H9 (cell line): ENCODE results near the gene MVD. TPM values are rescaled to one million over a fixed set of nuclear protein-coding genes. Genes with fewer than 3 reads are reported as not detected.

Source experiments
- DNase-seq: peaks from one replicate; pipeline ENCODE4 v3.0.0-alpha.2; 2017
- H2AFZ ChIP-seq: one replicate; pipeline ENCODE4 v1.6.1; 2013; ENCODE audit warnings: mild to moderate bottlenecking, low read length, control low read depth, moderate library complexity
- H2AK5ac ChIP-seq: 2 replicates; pipeline ENCODE4 v1.6.1; 2013; ENCODE audit warnings: low read length, control low read depth, mixed read lengths; ENCODE audit not compliant: insufficient read length
- H2BK120ac ChIP-seq: one replicate; pipeline ENCODE4 v1.6.1; 2013; ENCODE audit warnings: low read depth, mild to moderate bottlenecking, low read length, control low read depth, inconsistent platforms; ENCODE audit not compliant: poor library complexity, severe bottlenecking
- H2BK12ac ChIP-seq: 2 replicates; pipeline ENCODE4 v1.6.1; 2013; ENCODE audit warnings: low read length, control low read depth, mixed read lengths, low read depth; ENCODE audit not compliant: insufficient read length
- H2BK15ac ChIP-seq: 2 replicates; pipeline ENCODE4 v1.6.1; 2013; ENCODE audit warnings: low read depth, low read length, control low read depth
- H2BK20ac ChIP-seq: one replicate; pipeline ENCODE4 v1.6.1; 2013; ENCODE audit warnings: low read depth, mild to moderate bottlenecking, low read length, control low read depth, inconsistent platforms; ENCODE audit not compliant: poor library complexity, severe bottlenecking
- H2BK5ac ChIP-seq: 2 replicates; pipeline ENCODE4 v1.6.1; 2013; ENCODE audit warnings: low read length, control low read depth, mixed read lengths; ENCODE audit not compliant: insufficient read length
- H3K14ac ChIP-seq: 2 replicates; pipeline ENCODE4 v1.6.1; 2013; ENCODE audit warnings: low read length, control low read depth; ENCODE audit not compliant: insufficient read depth
- H3K18ac ChIP-seq: 2 replicates; pipeline ENCODE4 v1.6.1; 2013; ENCODE audit warnings: low read depth, mild to moderate bottlenecking, mixed read lengths, low read length, control low read depth; ENCODE audit not compliant: insufficient read length
- H3K23ac ChIP-seq: 2 replicates; pipeline ENCODE4 v1.6.1; 2013; ENCODE audit warnings: low read length, control low read depth, mixed read lengths, low read depth; ENCODE audit not compliant: insufficient read length
- H3K23me2 ChIP-seq: 2 replicates; pipeline ENCODE4 v1.6.1; 2013; ENCODE audit warnings: low read depth, mild to moderate bottlenecking, mixed read lengths, low read length, control low read depth; ENCODE audit not compliant: insufficient read length, poor library complexity, severe bottlenecking
- H3K27ac ChIP-seq: 2 replicates; pipeline ENCODE4 v1.5.1; 2013; ENCODE audit warnings: low read length, control low read depth, mixed read lengths, low read depth; ENCODE audit not compliant: insufficient read length
- H3K27me3 ChIP-seq: 2 replicates; pipeline ENCODE4 v1.6.1; 2013; ENCODE audit warnings: low read length, control low read depth, inconsistent platforms; ENCODE audit not compliant: insufficient read depth
- H3K4ac ChIP-seq: 2 replicates; pipeline ENCODE4 v1.6.1; 2013; ENCODE audit warnings: low read depth, mild to moderate bottlenecking, control low read depth, inconsistent platforms, low read length, moderate library complexity
- H3K4me1 ChIP-seq: 2 replicates; pipeline ENCODE4 v1.6.1; 2013; ENCODE audit warnings: low read length, control low read depth, inconsistent platforms; ENCODE audit not compliant: insufficient read depth
- H3K4me2 ChIP-seq: 2 replicates; pipeline ENCODE4 v1.6.1; 2013; ENCODE audit warnings: low read length, control low read depth, mixed read lengths; ENCODE audit not compliant: insufficient read length, insufficient read depth
- H3K56ac ChIP-seq: 2 replicates; pipeline ENCODE4 v1.6.1; 2013; ENCODE audit warnings: low read depth, mild to moderate bottlenecking, mixed read lengths, low read length, control low read depth; ENCODE audit not compliant: insufficient read length
- H3K79me1 ChIP-seq: 2 replicates; pipeline ENCODE4 v1.6.1; 2013; ENCODE audit warnings: low read depth, mild to moderate bottlenecking, moderate library complexity, low read length, control low read depth, inconsistent platforms; ENCODE audit not compliant: insufficient read depth, poor library complexity, severe bottlenecking
- H3K79me2 ChIP-seq: 2 replicates; pipeline ENCODE4 v1.6.1; 2013; ENCODE audit warnings: low read length, control low read depth, inconsistent platforms; ENCODE audit not compliant: insufficient read depth
- H3K9ac ChIP-seq: 2 replicates; pipeline ENCODE4 v1.6.1; 2013; ENCODE audit warnings: low read length, control low read depth, mixed read lengths; ENCODE audit not compliant: insufficient read length; ENCODE audit errors: extremely low read depth
- H3K9me3 ChIP-seq: one replicate; pipeline ENCODE4 v1.6.1; 2013; ENCODE audit warnings: low read depth, low read length, inconsistent platforms; ENCODE audit not compliant: control insufficient read depth
- H3T11ph ChIP-seq: one replicate; pipeline ENCODE4 v1.6.1; 2013; ENCODE audit warnings: mild to moderate bottlenecking, low read length, control low read depth, inconsistent platforms
- H4K20me1 ChIP-seq: one replicate; pipeline ENCODE4 v1.6.1; 2013; ENCODE audit not compliant: control insufficient read depth, insufficient read length, insufficient read depth
- H4K5ac ChIP-seq: 2 replicates; pipeline ENCODE4 v1.6.1; 2013; ENCODE audit warnings: low read depth, mild to moderate bottlenecking, mixed read lengths, low read length, control low read depth; ENCODE audit not compliant: insufficient read length
- H4K8ac ChIP-seq: replicated peaks from 2 replicates; pipeline ENCODE4 v1.6.1; 2013; ENCODE audit warnings: low read length, control low read depth, mixed read lengths, low read depth; ENCODE audit not compliant: insufficient read length
- H4K91ac ChIP-seq: 2 replicates; pipeline ENCODE4 v1.6.1; 2013; ENCODE audit warnings: low read depth, mild to moderate bottlenecking, moderate library complexity, mixed read lengths, low read length, control low read depth; ENCODE audit not compliant: insufficient read length
- H3K27ac Mint-ChIP-seq, 3 experiments: 2 replicates in 2 of 3; 3 replicates in 1 of 3; pipeline ENCODE4 v1.8.0; 2020 to 2021; ENCODE audit warnings: mixed read lengths in 3 of 3, mild to moderate bottlenecking in 1 of 3, moderate library complexity in 1 of 3
- H3K27me3 Mint-ChIP-seq: 2 replicates; pipeline ENCODE4 v1.8.0; 2021; ENCODE audit warnings: low read depth, mild to moderate bottlenecking, moderate library complexity, mixed read lengths
- H3K36me3 Mint-ChIP-seq, 3 experiments: 2 replicates in 2 of 3; 3 replicates in 1 of 3; pipeline ENCODE4 v1.8.0; 2020 to 2021; ENCODE audit warnings: low read depth in 3 of 3, mixed read lengths in 3 of 3; ENCODE audit not compliant: insufficient read depth in 1 of 3
- H3K4me1 Mint-ChIP-seq, 2 experiments: 2 replicates each; pipeline ENCODE4 v1.8.0; 2020; ENCODE audit warnings: mixed read lengths in 2 of 2
- H3K4me3 Mint-ChIP-seq, 2 experiments: 2 replicates in 1 of 2; 3 replicates in 1 of 2; pipeline ENCODE4 v1.8.0; 2020 to 2021; ENCODE audit warnings: mild to moderate bottlenecking in 2 of 2, mixed read lengths in 2 of 2, moderate library complexity in 1 of 2
- H3K9me3 Mint-ChIP-seq, 2 experiments: 2 replicates in 1 of 2; 3 replicates in 1 of 2; pipeline ENCODE4 v1.8.0; 2020; ENCODE audit warnings: mild to moderate bottlenecking in 2 of 2, mixed read lengths in 2 of 2, moderate library complexity in 1 of 2
- CTCF ChIP-seq: fragments of 200-600 bp; sonication (generic); conservative IDR thresholded peaks from 3 replicates; pipeline ENCODE4 v1.8.0; 2021; ENCODE audit warnings: antibody characterized with exemption, mild to moderate bottlenecking
- WGBS: extraction: QIAGEN DNeasy Blood & Tissue Kit; methylation state at CpG from one replicate; pipeline ENCODE4 v1.1.7; 2013; ENCODE audit warnings: missing lambda C conversion rate, low lambda C conversion rate, mixed read lengths; ENCODE audit not compliant: insufficient read length; ENCODE audit errors: extremely low coverage; 5-methylcytosine and 5-hydroxymethylcytosine counted together
- total RNA-seq: library from RNA; stranded (reverse); gene quantifications from 2 replicates; pipeline ENCODE4 v1.2.1, GENCODE V29; 2021

Gene MVD
- total RNA-seq, 1 experiment from 2014 or later: 53.2 TPM

GRCh38 chr16:88690341-88691128 lies 27.6 kb upstream of the MVD start:
- no peaks in the 10 kb centered on the region for H4K20me1 ChIP-seq
- H3K23ac ChIP-seq: no peak overlapping the region
- WGBS: no CpG with 5 or more reads among the region's 21 CpGs
- DNase-seq: no peak
- H4K5ac ChIP-seq: no peak overlapping the region
- Mint-ChIP-seq H3K27me3 (peaks cover 35% of the 10 kb centered on the region), H3K4me1 (peaks cover 12 to 18% of the 10 kb centered on the region in 2 experiments), H3K36me3 (no peaks in the 10 kb centered on the region), H3K4me3 (no peak overlapping the region), H3K9me3 (no peaks in the 10 kb centered on the region), H3K27ac (no peak overlapping the region)
- H3K23me2 ChIP-seq: peaks cover 6% of the 10 kb centered on the region
- no peak overlapping the region for H3K18ac ChIP-seq
- no peak overlapping the region for H3K4me2 ChIP-seq
- H3K56ac ChIP-seq: no peak overlapping the region
- H4K8ac ChIP-seq: no peak overlapping the region
- no peak overlapping the region for H2AK5ac ChIP-seq
- no peaks in the 10 kb centered on the region for H3K4me1 ChIP-seq
- H3K14ac ChIP-seq: no peak overlapping the region
- H4K91ac ChIP-seq: no peak overlapping the region
- no peak for TF ChIP-seq CTCF
- H2BK120ac ChIP-seq: no peak overlapping the region
- no peaks in the 10 kb centered on the region for H3K79me2 ChIP-seq
- no peaks in the 10 kb centered on the region for H3K9me3 ChIP-seq
- no peak overlapping the region for H3K4ac ChIP-seq
- H2BK5ac ChIP-seq: no peak overlapping the region
- no peaks in the 10 kb centered on the region for H3K27me3 ChIP-seq
- H2AFZ ChIP-seq: no peak overlapping the region
- H2BK20ac ChIP-seq: no peak overlapping the region
- H3K9ac ChIP-seq: no peak overlapping the region
- H3T11ph ChIP-seq: no peak overlapping the region
- no peak overlapping the region for H2BK15ac ChIP-seq
- H3K79me1 ChIP-seq: no peaks in the 10 kb centered on the region
- no peak overlapping the region for H3K27ac ChIP-seq
- no peak overlapping the region for H2BK12ac ChIP-seq
